ENCODE results near the gene KDR. TPM values are rescaled to one million over a fixed set of nuclear protein-coding genes. Genes with fewer than 3 reads are reported as not detected.
A peak's percentile ranks its signal among the peaks of the same experiment; 100 is the strongest.

KDR gene
- total RNA-seq, 4 donors from 2014 or later: 7.4 to 14.8 (median 10.6) TPM

DNA sequence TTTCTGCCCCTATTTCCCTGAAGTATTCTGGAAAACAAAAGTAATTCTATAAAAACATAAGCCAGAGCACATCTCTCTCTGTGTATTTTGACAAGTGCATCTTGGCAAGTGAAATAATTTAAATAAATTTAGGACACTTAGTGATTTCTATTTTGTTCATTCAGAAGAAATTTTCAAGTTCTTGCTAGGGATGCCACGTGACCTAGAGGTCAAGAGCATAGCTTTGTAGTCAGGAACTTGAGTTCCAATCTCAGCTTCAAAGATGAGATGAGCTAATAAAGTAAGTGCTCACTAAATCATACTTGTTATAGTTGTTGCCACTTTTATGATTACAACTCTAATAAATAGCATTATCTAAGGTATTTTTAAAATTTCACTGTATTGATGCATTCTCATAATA is 13.8 kb downstream of the KDR start:
- Histone ChIP-seq H3K4me1 (no peaks in the 10 kb centered on the region), H3K27ac (no peak overlapping the region), H3K9me3 (no peaks in the 10 kb centered on the region), H3K36me3 (no peaks in the 10 kb centered on the region), H3K4me3 (no peak overlapping the region), H3K27me3 (no peaks in the 10 kb centered on the region)
- no peak for TF ChIP-seq POLR2A (IDR thresholded peaks at IDR 0.05)
- TF ChIP-seq, protein P1, sequence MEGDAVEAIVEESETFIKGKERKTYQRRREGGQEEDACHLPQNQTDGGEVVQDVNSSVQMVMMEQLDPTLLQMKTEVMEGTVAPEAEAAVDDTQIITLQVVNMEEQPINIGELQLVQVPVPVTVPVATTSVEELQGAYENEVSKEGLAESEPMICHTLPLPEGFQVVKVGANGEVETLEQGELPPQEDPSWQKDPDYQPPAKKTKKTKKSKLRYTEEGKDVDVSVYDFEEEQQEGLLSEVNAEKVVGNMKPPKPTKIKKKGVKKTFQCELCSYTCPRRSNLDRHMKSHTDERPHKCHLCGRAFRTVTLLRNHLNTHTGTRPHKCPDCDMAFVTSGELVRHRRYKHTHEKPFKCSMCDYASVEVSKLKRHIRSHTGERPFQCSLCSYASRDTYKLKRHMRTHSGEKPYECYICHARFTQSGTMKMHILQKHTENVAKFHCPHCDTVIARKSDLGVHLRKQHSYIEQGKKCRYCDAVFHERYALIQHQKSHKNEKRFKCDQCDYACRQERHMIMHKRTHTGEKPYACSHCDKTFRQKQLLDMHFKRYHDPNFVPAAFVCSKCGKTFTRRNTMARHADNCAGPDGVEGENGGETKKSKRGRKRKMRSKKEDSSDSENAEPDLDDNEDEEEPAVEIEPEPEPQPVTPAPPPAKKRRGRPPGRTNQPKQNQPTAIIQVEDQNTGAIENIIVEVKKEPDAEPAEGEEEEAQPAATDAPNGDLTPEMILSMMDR (IDR thresholded peaks at IDR 0.05 in 4 of 5, conservative IDR thresholded peaks at IDR 0.05 in 1 of 5): no peak
- DNase-seq (no peak), ATAC-seq (no peak)
- in situ Hi-C loops (cut with MboI; ENCODE audit: low sequenced_read_pairs in 4 of 4): no loop called here
- intact Hi-C loops (cut with DNase I; ENCODE audit: low total_unique reads): no loop called here

DNA sequence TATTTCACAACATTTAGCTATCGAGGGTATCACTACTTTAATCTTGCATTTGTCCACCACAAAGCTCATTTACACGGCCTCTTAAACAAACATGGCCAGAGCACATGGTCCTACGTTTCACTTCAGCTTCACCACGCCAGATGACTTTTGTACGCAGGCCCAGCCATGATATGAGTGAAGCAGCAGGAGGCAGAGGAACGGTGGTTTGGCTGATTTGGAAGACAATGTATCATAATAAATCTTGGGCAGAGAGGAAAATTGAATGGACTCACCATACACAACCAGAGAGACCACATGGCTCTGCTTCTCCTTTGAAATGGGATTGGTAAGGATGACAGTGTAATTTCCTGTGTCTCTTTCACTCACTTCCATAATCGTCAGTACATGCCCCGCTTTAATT is 15.3 kb downstream of the KDR start:
- in situ Hi-C loops (cut with MboI; ENCODE audit: low sequenced_read_pairs in 4 of 4): no loop called here
- no peaks in the 10 kb centered on the region for H3K36me3 ChIP-seq
- no peak for DNase-seq

DNA sequence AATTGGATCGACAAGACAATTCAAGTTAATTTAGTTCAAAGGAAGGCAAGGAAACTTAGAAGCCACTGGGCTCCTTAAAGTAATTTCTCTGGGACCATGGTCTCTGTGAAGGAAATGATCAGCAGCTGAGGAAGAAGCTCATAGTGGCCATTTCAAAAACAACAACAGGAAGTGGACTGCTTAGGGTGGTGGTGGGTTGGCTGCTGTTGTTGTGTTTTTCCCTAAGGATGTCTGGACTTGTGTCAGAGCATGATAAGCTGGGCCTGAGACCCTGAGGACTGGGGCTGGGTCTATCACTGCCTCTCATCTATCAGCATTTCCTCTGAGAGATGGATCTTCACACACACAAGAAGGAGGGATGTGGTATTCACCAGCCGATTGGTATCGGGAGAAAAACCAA is 18.3 kb downstream of the KDR start:
- Histone ChIP-seq H3K27ac (no peak overlapping the region), H3K9me3 (no peaks in the 10 kb centered on the region), H3K4me3 (no peak overlapping the region), H3K27me3 (no peaks in the 10 kb centered on the region), H3K4me1 (no peaks in the 10 kb centered on the region), H3K36me3 (no peaks in the 10 kb centered on the region)
- no peak for DNase-seq
- intact Hi-C loops (cut with DNase I; ENCODE audit: low total_unique reads): no loop called here
- no peak for TF ChIP-seq POLR2A (IDR thresholded peaks at IDR 0.05)
- TF ChIP-seq, protein P1 (IDR thresholded peaks at IDR 0.05 in 4 of 5, conservative IDR thresholded peaks at IDR 0.05 in 1 of 5): no peak
- in situ Hi-C loops (cut with MboI; ENCODE audit: low sequenced_read_pairs in 4 of 4): no loop called here
- no peak for ATAC-seq

More for the DNA sequence above, 15.3 kb downstream of the KDR start:
- no peak overlapping the region for H3K4me3 ChIP-seq
- no peaks in the 10 kb centered on the region for H3K4me1 ChIP-seq
- no peaks in the 10 kb centered on the region for H3K27me3 ChIP-seq
- intact Hi-C loops (cut with DNase I; ENCODE audit: low total_unique reads): no loop called here
- no peak for ATAC-seq
- H3K9me3 ChIP-seq: no peaks in the 10 kb centered on the region
- H3K27ac ChIP-seq: no peak overlapping the region
- TF ChIP-seq, protein P1 (IDR thresholded peaks at IDR 0.05 in 4 of 5, conservative IDR thresholded peaks at IDR 0.05 in 1 of 5): no peak
- no peak for TF ChIP-seq POLR2A (IDR thresholded peaks at IDR 0.05)

DNA sequence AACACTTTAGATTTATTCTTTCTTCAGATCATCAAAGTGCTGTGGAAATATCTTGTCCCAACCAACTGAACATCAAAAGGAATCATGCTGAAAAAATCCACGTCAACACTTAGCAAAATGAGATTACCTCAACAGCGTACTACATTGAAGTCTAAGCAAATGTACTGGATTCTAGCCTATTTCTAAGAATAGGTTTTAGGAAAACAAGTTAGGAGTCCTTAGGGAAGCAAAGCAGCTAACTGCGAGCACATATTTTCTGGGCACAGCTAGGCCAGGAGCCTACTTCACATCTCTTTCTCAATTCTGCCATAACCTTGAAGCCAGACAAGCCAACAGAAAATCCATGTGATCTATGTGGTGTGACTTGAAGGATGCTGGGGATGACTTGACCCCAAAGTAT is 22.2 kb downstream of the KDR start:
- peak in 1 of 2 donors; percentile 16 for ATAC-seq
- intact Hi-C loops (cut with DNase I; ENCODE audit: low total_unique reads) (no loop called here), in situ Hi-C loops (cut with MboI; ENCODE audit: low sequenced_read_pairs in 4 of 4) (no loop called here)
- Histone ChIP-seq H3K4me3 (no peak overlapping the region), H3K27ac (no peak overlapping the region), H3K27me3 (no peaks in the 10 kb centered on the region), H3K4me1 (no peaks in the 10 kb centered on the region), H3K36me3 (no peaks in the 10 kb centered on the region), H3K9me3 (no peaks in the 10 kb centered on the region)
- no peak for TF ChIP-seq POLR2A (IDR thresholded peaks at IDR 0.05)
- TF ChIP-seq, protein P1 (IDR thresholded peaks at IDR 0.05 in 4 of 5, conservative IDR thresholded peaks at IDR 0.05 in 1 of 5): no peak
- DNase-seq: no peak

DNA sequence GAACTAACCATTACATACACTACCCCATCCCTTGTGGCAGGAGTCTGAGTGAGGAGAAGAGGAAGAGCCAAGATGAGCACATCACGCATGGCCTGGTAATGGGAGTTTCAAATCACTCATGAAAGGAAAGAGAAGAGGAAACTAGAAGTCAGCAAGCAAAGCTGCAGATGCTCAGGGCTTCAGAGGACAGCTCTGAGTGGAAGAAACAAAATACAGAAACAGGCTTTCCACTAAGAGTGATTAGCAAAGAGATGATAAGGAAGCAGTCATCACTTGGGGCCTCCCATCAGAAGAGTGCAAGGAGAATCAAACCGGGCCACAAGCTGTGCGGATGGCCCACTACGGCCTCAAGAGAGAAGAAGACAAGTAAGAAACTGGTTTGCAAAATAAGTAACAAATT is 25.6 kb downstream of the KDR start:
- intact Hi-C loops (cut with DNase I; ENCODE audit: low total_unique reads): no loop called here
- no peaks in the 10 kb centered on the region for H3K27me3 ChIP-seq
- ATAC-seq: no peak
- no peak overlapping the region for H3K27ac ChIP-seq
- no peaks in the 10 kb centered on the region for H3K36me3 ChIP-seq
- H3K9me3 ChIP-seq: no peaks in the 10 kb centered on the region
- H3K4me3 ChIP-seq: no peak overlapping the region
- no peak for DNase-seq
- in situ Hi-C loops (cut with MboI; ENCODE audit: low sequenced_read_pairs in 4 of 4): no loop called here
- TF ChIP-seq POLR2A (IDR thresholded peaks at IDR 0.05): no peak
- TF ChIP-seq, protein P1 (IDR thresholded peaks at IDR 0.05 in 4 of 5, conservative IDR thresholded peaks at IDR 0.05 in 1 of 5): no peak
- H3K4me1 ChIP-seq: no peaks in the 10 kb centered on the region

Measured in gastrocnemius medialis (tissue), 4 donors.